ENCODE measurements around the gene TSLP.

Gene TSLP

DNA sequence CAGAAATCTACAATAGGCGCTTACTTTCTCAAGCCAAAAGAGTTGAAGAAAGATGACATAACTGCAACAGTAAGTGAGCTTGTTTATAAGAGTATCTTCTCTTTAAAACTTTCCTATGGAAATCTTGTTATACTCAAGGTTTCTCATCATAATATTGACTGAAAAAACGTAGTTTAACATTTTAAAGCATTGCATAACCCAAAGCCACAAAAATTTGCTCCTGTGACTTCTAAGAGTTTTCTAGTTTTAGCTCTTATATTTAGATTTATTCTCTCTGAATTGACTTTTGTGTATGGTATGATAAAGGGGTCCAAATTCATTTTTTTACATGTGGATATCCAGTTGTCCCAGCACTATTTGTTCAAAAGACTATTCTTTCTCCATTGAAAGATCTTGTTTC lies 35.9 kb downstream of the TSLP start:
- no peak for TF ChIP-seq SPI1 (IDR thresholded peaks at IDR 0.05; ENCODE audit: borderline replicate concordance, low read depth)
- TF ChIP-seq, protein P1, sequence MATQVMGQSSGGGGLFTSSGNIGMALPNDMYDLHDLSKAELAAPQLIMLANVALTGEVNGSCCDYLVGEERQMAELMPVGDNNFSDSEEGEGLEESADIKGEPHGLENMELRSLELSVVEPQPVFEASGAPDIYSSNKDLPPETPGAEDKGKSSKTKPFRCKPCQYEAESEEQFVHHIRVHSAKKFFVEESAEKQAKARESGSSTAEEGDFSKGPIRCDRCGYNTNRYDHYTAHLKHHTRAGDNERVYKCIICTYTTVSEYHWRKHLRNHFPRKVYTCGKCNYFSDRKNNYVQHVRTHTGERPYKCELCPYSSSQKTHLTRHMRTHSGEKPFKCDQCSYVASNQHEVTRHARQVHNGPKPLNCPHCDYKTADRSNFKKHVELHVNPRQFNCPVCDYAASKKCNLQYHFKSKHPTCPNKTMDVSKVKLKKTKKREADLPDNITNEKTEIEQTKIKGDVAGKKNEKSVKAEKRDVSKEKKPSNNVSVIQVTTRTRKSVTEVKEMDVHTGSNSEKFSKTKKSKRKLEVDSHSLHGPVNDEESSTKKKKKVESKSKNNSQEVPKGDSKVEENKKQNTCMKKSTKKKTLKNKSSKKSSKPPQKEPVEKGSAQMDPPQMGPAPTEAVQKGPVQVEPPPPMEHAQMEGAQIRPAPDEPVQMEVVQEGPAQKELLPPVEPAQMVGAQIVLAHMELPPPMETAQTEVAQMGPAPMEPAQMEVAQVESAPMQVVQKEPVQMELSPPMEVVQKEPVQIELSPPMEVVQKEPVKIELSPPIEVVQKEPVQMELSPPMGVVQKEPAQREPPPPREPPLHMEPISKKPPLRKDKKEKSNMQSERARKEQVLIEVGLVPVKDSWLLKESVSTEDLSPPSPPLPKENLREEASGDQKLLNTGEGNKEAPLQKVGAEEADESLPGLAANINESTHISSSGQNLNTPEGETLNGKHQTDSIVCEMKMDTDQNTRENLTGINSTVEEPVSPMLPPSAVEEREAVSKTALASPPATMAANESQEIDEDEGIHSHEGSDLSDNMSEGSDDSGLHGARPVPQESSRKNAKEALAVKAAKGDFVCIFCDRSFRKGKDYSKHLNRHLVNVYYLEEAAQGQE (IDR thresholded peaks at IDR 0.05; ENCODE audit: insufficient replicate concordance, low read depth) = no peak
- no peak for TF ChIP-seq GABPA (IDR thresholded peaks at IDR 0.05; ENCODE audit: low read depth)
- TF ChIP-seq POLR2AphosphoS5 (IDR thresholded peaks at IDR 0.05; ENCODE audit: low read depth) = no peak
- TF ChIP-seq, protein P2, sequence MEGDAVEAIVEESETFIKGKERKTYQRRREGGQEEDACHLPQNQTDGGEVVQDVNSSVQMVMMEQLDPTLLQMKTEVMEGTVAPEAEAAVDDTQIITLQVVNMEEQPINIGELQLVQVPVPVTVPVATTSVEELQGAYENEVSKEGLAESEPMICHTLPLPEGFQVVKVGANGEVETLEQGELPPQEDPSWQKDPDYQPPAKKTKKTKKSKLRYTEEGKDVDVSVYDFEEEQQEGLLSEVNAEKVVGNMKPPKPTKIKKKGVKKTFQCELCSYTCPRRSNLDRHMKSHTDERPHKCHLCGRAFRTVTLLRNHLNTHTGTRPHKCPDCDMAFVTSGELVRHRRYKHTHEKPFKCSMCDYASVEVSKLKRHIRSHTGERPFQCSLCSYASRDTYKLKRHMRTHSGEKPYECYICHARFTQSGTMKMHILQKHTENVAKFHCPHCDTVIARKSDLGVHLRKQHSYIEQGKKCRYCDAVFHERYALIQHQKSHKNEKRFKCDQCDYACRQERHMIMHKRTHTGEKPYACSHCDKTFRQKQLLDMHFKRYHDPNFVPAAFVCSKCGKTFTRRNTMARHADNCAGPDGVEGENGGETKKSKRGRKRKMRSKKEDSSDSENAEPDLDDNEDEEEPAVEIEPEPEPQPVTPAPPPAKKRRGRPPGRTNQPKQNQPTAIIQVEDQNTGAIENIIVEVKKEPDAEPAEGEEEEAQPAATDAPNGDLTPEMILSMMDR (IDR thresholded peaks at IDR 0.05; ENCODE audit: insufficient read depth, low read length) = no peak
- H3K27me3 ChIP-seq (ENCODE audit: insufficient read depth, poor library complexity, severe bottlenecking) = no peaks in the 10 kb centered on the region
- H3K27ac ChIP-seq (replicated peaks) = no peak overlapping the region
- no peak for DNase-seq (ENCODE audit: low read depth in 1 of 2, low spot score in 1 of 2)
- H3K4me3 ChIP-seq (replicated peaks; ENCODE audit: insufficient read depth, low read length) = no peak overlapping the region

DNA sequence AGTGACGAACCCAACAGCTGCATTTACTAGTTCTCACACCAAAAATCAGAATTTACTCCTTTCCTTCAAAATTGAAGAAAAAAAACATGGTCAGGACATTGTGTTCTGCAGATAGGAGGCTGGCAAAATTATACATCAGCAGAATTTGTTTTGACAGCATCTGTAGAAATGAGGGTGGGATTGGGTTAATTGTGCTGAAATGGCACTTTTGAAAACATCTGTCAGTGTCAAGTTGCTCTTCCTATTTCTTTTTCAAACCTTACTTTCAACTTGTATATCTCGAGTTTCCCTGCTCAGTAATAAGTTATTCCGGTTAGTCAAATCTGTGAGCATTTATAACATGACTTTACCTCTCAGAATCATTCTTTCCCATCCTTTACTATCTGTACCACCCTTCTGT lies 40.4 kb downstream of the TSLP start:
- Histone ChIP-seq H3K4me3 (replicated peaks; ENCODE audit: insufficient read depth, low read length) (no peak overlapping the region), H3K27me3 (ENCODE audit: insufficient read depth, poor library complexity, severe bottlenecking) (no peaks in the 10 kb centered on the region), H3K27ac (replicated peaks) (no peak overlapping the region)
- no peak for DNase-seq (ENCODE audit: low read depth in 1 of 2, low spot score in 1 of 2)
- TF ChIP-seq POLR2AphosphoS5 (IDR thresholded peaks at IDR 0.05; ENCODE audit: low read depth) = no peak

DNA sequence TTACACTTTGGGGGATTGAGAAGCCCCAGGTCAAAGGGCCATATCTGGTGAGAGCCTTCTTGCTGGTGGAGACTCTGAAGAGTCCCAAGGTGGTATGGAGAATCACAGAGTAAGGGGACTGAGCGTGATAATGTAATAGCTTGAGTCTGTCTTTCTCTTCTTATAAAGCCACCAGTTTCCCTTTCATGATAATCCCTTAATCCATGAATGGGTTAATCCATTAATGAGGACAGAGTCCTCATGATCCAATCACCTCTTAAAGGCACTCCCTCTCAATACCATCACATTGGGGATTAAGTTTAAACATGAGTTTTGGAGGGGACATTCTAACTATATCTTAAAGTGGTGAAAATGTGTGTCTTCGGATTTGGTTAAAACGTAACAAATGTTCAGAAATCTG lies 42.2 kb downstream of the TSLP start:
- TF ChIP-seq, protein P1 (IDR thresholded peaks at IDR 0.05; ENCODE audit: insufficient replicate concordance, low read depth) = no peak
- TF ChIP-seq, protein P2 (IDR thresholded peaks at IDR 0.05; ENCODE audit: insufficient read depth, low read length) = no peak
- TF ChIP-seq POLR2AphosphoS5 (IDR thresholded peaks at IDR 0.05; ENCODE audit: low read depth) (no peak), GABPA (IDR thresholded peaks at IDR 0.05; ENCODE audit: low read depth) (no peak), SPI1 (IDR thresholded peaks at IDR 0.05; ENCODE audit: borderline replicate concordance, low read depth) (no peak)
- DNase-seq (ENCODE audit: low read depth in 1 of 2, low spot score in 1 of 2) = no peak
- Histone ChIP-seq H3K27me3 (ENCODE audit: insufficient read depth, poor library complexity, severe bottlenecking) (no peaks in the 10 kb centered on the region), H3K4me3 (replicated peaks; ENCODE audit: insufficient read depth, low read length) (no peak overlapping the region), H3K27ac (replicated peaks) (no peak overlapping the region)

DNA sequence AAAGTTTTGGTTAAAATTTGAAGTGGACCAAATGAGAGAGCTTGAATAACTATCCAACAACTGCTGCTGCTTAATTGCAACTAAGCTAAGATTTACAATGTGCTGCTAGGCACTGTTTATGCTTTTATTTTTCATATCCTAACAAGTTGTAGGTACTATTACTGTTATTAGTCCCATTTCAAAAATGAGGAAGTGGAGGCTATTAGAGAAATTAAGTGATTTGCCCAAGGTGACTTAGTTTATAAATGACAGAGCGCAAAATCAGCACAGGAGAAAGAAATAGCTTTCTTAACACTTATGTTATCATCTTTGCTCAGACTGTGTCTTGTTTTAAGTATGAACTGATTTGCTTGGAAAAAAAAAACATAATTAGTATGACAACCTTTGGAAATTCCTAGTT lies 43.7 kb downstream of the TSLP start:
- Histone ChIP-seq H3K27ac (replicated peaks) (no peak overlapping the region), H3K4me3 (replicated peaks; ENCODE audit: insufficient read depth, low read length) (no peak overlapping the region), H3K27me3 (ENCODE audit: insufficient read depth, poor library complexity, severe bottlenecking) (no peaks in the 10 kb centered on the region)
- TF ChIP-seq GABPA (IDR thresholded peaks at IDR 0.05; ENCODE audit: low read depth) (no peak), SPI1 (IDR thresholded peaks at IDR 0.05; ENCODE audit: borderline replicate concordance, low read depth) (peak; percentile 10; the same call in 1 of the 2 replicates), POLR2AphosphoS5 (IDR thresholded peaks at IDR 0.05; ENCODE audit: low read depth) (no peak)
- TF ChIP-seq, protein P2 (IDR thresholded peaks at IDR 0.05; ENCODE audit: insufficient read depth, low read length) = no peak
- TF ChIP-seq, protein P1 (IDR thresholded peaks at IDR 0.05; ENCODE audit: insufficient replicate concordance, low read depth) = no peak
- DNase-seq (ENCODE audit: low read depth in 1 of 2, low spot score in 1 of 2) = no peak

All from HL-60 (cell line).